PFSK-1 (cell line): ENCODE results near the gene PROX2.

Source experiments
- POLR2AphosphoS5 ChIP-seq: IDR thresholded peaks from 2 replicates; pipeline ENCODE4 v1.6.1; 2012; ENCODE audit warnings: low read depth, mild to moderate bottlenecking, control low read depth, low read length, moderate library complexity
- REST ChIP-seq, 2 experiments: IDR thresholded peaks; 2 replicates each; pipeline versions ENCODE4 v1.6.1 to v1.8.0; 2011 to 2012; ENCODE audit warnings: low read depth in 2 of 2, low read length in 2 of 2, control low read depth in 1 of 2, inconsistent platforms in 1 of 2, mild to moderate bottlenecking in 1 of 2, moderate library complexity in 1 of 2; ENCODE audit not compliant: insufficient read depth in 1 of 2

- TF ChIP-seq POLR2AphosphoS5 (no peak), REST (IDR thresholded peaks at IDR 0.05; ENCODE audit: insufficient read depth in 1 of 2, low read depth in 2 of 2, low read length in 2 of 2) (no peak)
Observed at GRCh38 chr14:74896400-74896799, 20.5 kb upstream of the PROX2 start.
